Osteoblast (primary cell): ENCODE data around the gene ATP6V1G3. TPM values are rescaled to one million over a fixed set of nuclear protein-coding genes. Genes with fewer than 3 reads are reported as not detected.
"Not testable (repeated sequence)": the region's sequence is repeated elsewhere in the genome, so short reads cannot be mapped to it uniquely, and the experiment has no call there.

Experiments used
- DNase-seq: peaks from one replicate; pipeline ENCODE4 v3.0.0; 2011; ENCODE audit warnings: low spot score, mixed read lengths; ENCODE audit not compliant: insufficient read length; ENCODE audit errors: missing footprints
- H2AFZ ChIP-seq: 2 replicates; pipeline ENCODE4 v1.6.0; 2011; ENCODE audit warnings: mild to moderate bottlenecking, low read length
- H3K27ac ChIP-seq: 2 replicates; pipeline ENCODE4 v1.5.1; 2011; ENCODE audit warnings: mild to moderate bottlenecking, low read depth, low read length, moderate library complexity
- H3K27me3 ChIP-seq: 2 replicates; pipeline ENCODE4 v1.6.0; 2012; ENCODE audit warnings: mild to moderate bottlenecking, control low read depth, inconsistent platforms, low read length, moderate library complexity; ENCODE audit not compliant: insufficient read depth
- H3K36me3 ChIP-seq: 2 replicates; pipeline ENCODE4 v1.5.1; 2011; ENCODE audit warnings: mild to moderate bottlenecking, low read length, control low read depth, moderate library complexity; ENCODE audit not compliant: insufficient read depth
- H3K4me1 ChIP-seq: 2 replicates; pipeline ENCODE4 v1.5.1; 2011; ENCODE audit warnings: mild to moderate bottlenecking, low read length, control low read depth, moderate library complexity; ENCODE audit not compliant: insufficient read depth
- H3K4me2 ChIP-seq: 2 replicates; pipeline ENCODE4 v1.6.0; 2011; ENCODE audit warnings: mild to moderate bottlenecking, low read length; ENCODE audit not compliant: insufficient read depth
- H3K4me3 ChIP-seq: fragments of 200-600 bp; sonication (generic); 3 replicates; pipeline ENCODE4 v1.5.1; 2012; ENCODE audit warnings: mild to moderate bottlenecking, low read length, inconsistent platforms; ENCODE audit not compliant: insufficient read depth
- H3K79me2 ChIP-seq: 2 replicates; pipeline ENCODE4 v1.6.0; 2012; ENCODE audit warnings: mild to moderate bottlenecking, low read length, control low read depth, inconsistent platforms; ENCODE audit not compliant: insufficient read depth
- H3K9me3 ChIP-seq: 2 replicates; pipeline ENCODE4 v1.5.1; 2011; ENCODE audit warnings: low read depth, low read length, control low read depth
- H4K20me1 ChIP-seq: 2 replicates; pipeline ENCODE4 v1.6.0; 2012; ENCODE audit warnings: mild to moderate bottlenecking, low read length, control low read depth; ENCODE audit not compliant: insufficient read depth
- total RNA-seq: library from RNA; depleted of rRNA; stranded (reverse); fragments of >200 nt; gene quantifications from 2 replicates; pipeline ENCODE4 v1.2.3, GENCODE V29; 2012
- TF ChIP-seq, protein P1 (sequence below): IDR thresholded peaks from 2 replicates; pipeline ENCODE4 v1.5.1; 2011; ENCODE audit warnings: mild to moderate bottlenecking, low read depth, low read length, moderate library complexity; ENCODE audit errors: extremely low read depth

ATP6V1G3 gene, protein sequence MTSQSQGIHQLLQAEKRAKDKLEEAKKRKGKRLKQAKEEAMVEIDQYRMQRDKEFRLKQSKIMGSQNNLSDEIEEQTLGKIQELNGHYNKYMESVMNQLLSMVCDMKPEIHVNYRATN
- 0.36 TPM in 1 of 2 replicates, not detected in the other for total RNA-seq

DNA sequence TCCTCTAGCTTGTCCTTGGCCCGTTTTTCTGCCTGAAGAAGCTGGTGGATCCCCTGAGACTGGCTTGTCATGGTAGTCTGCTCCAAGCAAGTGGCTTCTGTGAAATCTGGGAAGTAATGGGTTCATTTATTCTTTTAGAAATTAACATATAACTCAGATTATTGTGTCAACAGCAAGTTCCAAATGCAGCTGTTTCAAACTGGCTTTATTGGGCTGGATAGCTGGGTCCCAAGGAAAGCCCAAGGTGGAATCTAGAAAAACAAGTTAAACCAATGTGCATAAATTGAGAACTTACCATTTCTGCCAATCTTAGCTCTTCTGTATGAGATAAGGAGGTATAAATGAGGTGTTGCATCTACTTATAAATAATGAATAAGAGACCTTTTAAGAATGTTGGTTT is at the start of gene ATP6V1G3:
Gene ATP6V1G3, minus strand, starts transcription at position 101 of the 400 bp plus-strand sequence. Its CDS starts 30 bp downstream, at position 71.
- no peaks in the 10 kb centered on the region for H4K20me1 ChIP-seq
- no peaks in the 10 kb centered on the region for H3K36me3 ChIP-seq
- H3K27ac ChIP-seq = no peak within 1 kb of the TSS
- H3K4me3 ChIP-seq = no peak within 1 kb of the TSS
- no peak within 1 kb of the TSS for H3K4me2 ChIP-seq
- TF ChIP-seq, protein P1, sequence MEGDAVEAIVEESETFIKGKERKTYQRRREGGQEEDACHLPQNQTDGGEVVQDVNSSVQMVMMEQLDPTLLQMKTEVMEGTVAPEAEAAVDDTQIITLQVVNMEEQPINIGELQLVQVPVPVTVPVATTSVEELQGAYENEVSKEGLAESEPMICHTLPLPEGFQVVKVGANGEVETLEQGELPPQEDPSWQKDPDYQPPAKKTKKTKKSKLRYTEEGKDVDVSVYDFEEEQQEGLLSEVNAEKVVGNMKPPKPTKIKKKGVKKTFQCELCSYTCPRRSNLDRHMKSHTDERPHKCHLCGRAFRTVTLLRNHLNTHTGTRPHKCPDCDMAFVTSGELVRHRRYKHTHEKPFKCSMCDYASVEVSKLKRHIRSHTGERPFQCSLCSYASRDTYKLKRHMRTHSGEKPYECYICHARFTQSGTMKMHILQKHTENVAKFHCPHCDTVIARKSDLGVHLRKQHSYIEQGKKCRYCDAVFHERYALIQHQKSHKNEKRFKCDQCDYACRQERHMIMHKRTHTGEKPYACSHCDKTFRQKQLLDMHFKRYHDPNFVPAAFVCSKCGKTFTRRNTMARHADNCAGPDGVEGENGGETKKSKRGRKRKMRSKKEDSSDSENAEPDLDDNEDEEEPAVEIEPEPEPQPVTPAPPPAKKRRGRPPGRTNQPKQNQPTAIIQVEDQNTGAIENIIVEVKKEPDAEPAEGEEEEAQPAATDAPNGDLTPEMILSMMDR = no peak
- H3K27me3 ChIP-seq = no peaks in the 10 kb centered on the region
- H3K79me2 ChIP-seq = no peaks in the 10 kb centered on the region
- no peaks in the 10 kb centered on the region for H3K9me3 ChIP-seq
- H3K4me1 ChIP-seq = no peaks in the 10 kb centered on the region
- DNase-seq = no peak
- H2AFZ ChIP-seq = no peak within 1 kb of the TSS

DNA sequence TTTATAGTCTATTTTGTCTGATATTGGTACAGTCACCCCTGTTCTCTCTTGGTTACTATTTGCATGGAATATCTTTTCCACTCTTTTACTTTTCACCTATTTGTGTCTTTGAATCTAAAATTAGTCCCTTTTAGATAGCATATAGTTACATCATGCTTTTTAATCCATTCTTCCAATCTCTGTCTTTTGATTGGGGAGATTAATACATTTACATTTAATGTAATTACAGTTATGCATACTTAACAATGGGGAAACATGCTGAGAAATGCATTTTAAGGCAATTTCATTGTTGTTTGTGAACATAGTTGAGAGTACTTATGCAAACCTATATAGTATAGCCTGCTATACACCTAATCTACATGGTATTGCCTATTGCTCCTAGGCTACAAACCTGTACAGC is 48.4 kb upstream of the ATP6V1G3 start:
- H3K4me2 ChIP-seq = no peak overlapping the region
- H3K27me3 ChIP-seq = no peaks in the 10 kb centered on the region
- no peaks in the 10 kb centered on the region for H3K4me1 ChIP-seq
- no peak overlapping the region for H3K4me3 ChIP-seq
- DNase-seq = no peak
- TF ChIP-seq, protein P1 = no peak
- no peak overlapping the region for H2AFZ ChIP-seq
- peaks cover 4% of the 10 kb centered on the region for H3K9me3 ChIP-seq
- no peaks in the 10 kb centered on the region for H4K20me1 ChIP-seq
- H3K36me3 ChIP-seq = no peaks in the 10 kb centered on the region
- H3K79me2 ChIP-seq = no peaks in the 10 kb centered on the region
- no peak overlapping the region for H3K27ac ChIP-seq

DNA sequence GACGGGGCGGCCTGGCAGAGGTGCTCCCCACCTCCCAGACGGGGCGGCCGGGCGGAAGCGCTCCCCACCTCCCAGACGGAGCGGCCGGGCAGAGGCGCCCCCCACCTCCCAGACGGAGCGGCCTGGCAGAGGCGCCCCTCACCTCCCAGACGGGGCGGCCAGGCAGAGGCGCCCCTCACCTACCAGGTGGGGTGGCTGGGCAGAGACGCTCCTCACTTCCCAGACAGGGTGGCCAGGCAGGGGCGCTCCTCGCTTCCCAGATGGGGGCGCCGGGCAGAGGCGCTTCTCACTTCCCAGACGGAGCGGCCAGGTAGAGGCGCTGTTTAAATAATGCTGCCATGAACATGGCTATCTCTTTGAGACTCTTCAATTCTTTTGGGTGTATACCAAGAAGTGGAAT is 43.7 kb upstream of the ATP6V1G3 start:
- no peak overlapping the region for H3K27ac ChIP-seq
- H3K36me3 ChIP-seq = no peaks in the 10 kb centered on the region
- TF ChIP-seq, protein P1 = no peak
- H3K4me1 ChIP-seq = no peaks in the 10 kb centered on the region
- H3K4me2 ChIP-seq = no peak overlapping the region
- no peaks in the 10 kb centered on the region for H3K79me2 ChIP-seq
- H3K9me3 ChIP-seq = peaks cover 4% of the 10 kb centered on the region
- no peak overlapping the region for H3K4me3 ChIP-seq
- no peaks in the 10 kb centered on the region for H3K27me3 ChIP-seq
- DNase-seq = no peak
- no peak overlapping the region for H2AFZ ChIP-seq
- no peaks in the 10 kb centered on the region for H4K20me1 ChIP-seq

DNA sequence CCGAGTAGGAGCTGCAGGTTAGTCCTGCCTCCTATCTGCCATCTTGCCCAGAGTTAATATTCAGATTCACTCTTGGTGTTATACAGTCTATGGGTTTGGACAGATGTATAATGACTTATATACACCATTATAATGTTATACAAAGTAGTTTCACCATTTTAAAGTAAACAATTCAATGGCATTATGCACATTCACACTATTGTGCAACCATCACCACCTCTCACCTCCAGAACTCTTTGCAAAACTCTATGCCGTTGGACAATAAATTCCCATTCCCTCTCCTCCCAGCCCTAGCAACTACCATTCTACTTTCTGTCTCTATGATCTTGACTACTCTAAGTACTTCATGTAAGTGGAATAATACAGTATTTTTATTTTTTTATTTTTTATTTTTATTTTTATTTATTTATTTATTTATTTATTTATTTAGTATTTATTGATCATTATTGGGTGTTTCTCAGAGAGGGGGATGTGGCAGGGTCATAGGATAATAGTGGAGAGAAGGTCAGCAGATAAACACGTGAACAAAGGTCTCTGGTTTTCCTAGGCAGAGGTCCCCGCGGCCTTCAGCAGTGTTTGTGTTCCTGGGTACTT is 42.8 kb upstream of the ATP6V1G3 start:
- not testable (repeated sequence) for H3K27ac ChIP-seq, H3K4me3 ChIP-seq, H3K4me1 ChIP-seq, H3K79me2 ChIP-seq, H3K9me3 ChIP-seq, H2AFZ ChIP-seq, H3K27me3 ChIP-seq, H3K36me3 ChIP-seq, H3K4me2 ChIP-seq, H4K20me1 ChIP-seq
- DNase-seq = peak; percentile 10
